ENCODE results near the gene CGN.

CGN gene

DNA sequence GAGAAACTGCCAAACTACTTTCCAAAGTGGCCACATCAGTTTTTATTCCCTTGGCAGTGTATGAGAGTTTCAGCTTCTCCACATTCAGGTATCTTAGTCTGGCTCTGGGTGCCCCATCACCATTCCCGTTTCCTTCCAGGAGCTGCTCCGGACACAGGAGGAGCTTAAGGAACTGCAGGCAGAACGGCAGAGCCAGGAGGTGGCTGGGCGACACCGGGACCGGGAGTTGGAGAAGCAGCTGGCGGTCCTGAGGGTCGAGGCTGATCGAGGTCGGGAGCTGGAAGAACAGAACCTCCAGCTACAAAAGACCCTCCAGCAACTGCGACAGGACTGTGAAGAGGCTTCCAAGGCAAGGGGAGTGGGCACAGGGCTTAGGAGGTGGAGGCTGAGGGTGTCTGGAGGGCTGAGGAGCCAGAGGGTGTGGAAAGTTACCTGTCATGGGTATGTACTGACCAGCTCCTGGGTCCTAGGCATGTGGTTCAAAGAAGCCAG, 18.1 kb downstream of the CGN start:
- no peak overlapping the region for H3K4me3 ChIP-seq (replicated peaks; ENCODE audit: low read depth, low read length)
- TF ChIP-seq, protein P1, sequence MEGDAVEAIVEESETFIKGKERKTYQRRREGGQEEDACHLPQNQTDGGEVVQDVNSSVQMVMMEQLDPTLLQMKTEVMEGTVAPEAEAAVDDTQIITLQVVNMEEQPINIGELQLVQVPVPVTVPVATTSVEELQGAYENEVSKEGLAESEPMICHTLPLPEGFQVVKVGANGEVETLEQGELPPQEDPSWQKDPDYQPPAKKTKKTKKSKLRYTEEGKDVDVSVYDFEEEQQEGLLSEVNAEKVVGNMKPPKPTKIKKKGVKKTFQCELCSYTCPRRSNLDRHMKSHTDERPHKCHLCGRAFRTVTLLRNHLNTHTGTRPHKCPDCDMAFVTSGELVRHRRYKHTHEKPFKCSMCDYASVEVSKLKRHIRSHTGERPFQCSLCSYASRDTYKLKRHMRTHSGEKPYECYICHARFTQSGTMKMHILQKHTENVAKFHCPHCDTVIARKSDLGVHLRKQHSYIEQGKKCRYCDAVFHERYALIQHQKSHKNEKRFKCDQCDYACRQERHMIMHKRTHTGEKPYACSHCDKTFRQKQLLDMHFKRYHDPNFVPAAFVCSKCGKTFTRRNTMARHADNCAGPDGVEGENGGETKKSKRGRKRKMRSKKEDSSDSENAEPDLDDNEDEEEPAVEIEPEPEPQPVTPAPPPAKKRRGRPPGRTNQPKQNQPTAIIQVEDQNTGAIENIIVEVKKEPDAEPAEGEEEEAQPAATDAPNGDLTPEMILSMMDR (IDR thresholded peaks at IDR 0.05; ENCODE audit: low read depth, low read length, missing control alignments), result no peak
- DNase-seq (ENCODE audit: extremely low read depth, low read depth), result no peak

- TF ChIP-seq, protein P1 (IDR thresholded peaks at IDR 0.05; ENCODE audit: low read depth, low read length, missing control alignments), result no peak
- H3K4me3 ChIP-seq (replicated peaks; ENCODE audit: low read depth, low read length), result no peak overlapping the region
- no peak for DNase-seq (ENCODE audit: extremely low read depth, low read depth)
These were observed 18.6 kb downstream of the CGN start for GRCh38 chr1:151529781-151530180.

- TF ChIP-seq, protein P1 (IDR thresholded peaks at IDR 0.05; ENCODE audit: low read depth, low read length, missing control alignments), result no peak
- no peak for DNase-seq (ENCODE audit: extremely low read depth, low read depth)
- H3K4me3 ChIP-seq (replicated peaks; ENCODE audit: low read depth, low read length), result no peak overlapping the region
These were observed 19.3 kb downstream of the CGN start for GRCh38 chr1:151530461-151530860.

DNA sequence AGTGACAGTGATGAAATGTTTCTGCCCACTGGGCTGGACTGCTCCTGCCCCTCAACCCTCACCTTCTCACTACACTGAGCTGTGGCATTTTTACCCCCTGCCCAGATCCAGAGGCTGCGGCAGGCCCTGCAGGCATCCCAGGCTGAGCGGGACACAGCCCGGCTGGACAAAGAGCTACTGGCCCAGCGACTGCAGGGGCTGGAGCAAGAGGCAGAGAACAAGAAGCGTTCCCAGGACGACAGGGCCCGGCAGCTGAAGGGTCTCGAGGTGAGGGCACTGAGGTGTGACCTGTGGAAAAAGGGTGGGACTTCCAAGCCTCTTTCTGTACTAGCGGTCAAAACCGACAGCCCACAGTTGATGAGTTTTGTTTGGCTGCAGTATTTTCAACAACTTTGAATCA, 22.7 kb downstream of the CGN start:
- TF ChIP-seq, protein P1 (IDR thresholded peaks at IDR 0.05; ENCODE audit: low read depth, low read length, missing control alignments), result no peak
- DNase-seq (ENCODE audit: extremely low read depth, low read depth), result no peak
- no peak overlapping the region for H3K4me3 ChIP-seq (replicated peaks; ENCODE audit: low read depth, low read length)

GRCh38 chr1:151534662-151535278, 23.6 kb downstream of the CGN start:
- no peak overlapping the region for H3K4me3 ChIP-seq (replicated peaks; ENCODE audit: low read depth, low read length)
- TF ChIP-seq, protein P1 (IDR thresholded peaks at IDR 0.05; ENCODE audit: low read depth, low read length, missing control alignments), result peak; percentile 98
- no peak for DNase-seq (ENCODE audit: extremely low read depth, low read depth)

GRCh38 chr1:151535326-151536271, 24.4 kb downstream of the CGN start:
- DNase-seq (ENCODE audit: extremely low read depth, low read depth), result no peak
- TF ChIP-seq, protein P1 (IDR thresholded peaks at IDR 0.05; ENCODE audit: low read depth, low read length, missing control alignments), result no peak
- no peak overlapping the region for H3K4me3 ChIP-seq (replicated peaks; ENCODE audit: low read depth, low read length)
